Measurements from ENCODE around the gene KCNAB1.

Gene KCNAB1

DNA sequence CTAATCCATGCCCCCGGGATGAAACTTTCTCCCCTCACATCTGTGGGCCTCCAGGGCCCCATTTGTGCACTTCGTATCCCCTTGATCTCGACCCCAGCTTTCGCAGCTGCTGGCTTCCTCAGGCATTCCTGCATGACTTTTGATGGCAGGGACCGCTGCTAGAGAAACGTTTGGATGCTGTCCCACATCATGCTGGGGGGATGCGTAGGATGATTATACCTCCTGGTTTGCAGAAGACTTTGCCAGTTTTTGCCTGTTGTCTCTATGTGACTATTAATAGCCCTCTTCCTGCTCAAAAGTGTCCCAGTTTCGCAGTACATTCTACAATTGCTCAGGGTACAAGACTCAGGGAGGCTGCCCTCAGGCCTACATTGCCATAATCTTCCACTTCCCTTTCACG, 10.4 kb upstream of the KCNAB1 start:
- no peak for DNase-seq (ENCODE audit: low read depth, low spot score)
- TF ChIP-seq, protein P1, sequence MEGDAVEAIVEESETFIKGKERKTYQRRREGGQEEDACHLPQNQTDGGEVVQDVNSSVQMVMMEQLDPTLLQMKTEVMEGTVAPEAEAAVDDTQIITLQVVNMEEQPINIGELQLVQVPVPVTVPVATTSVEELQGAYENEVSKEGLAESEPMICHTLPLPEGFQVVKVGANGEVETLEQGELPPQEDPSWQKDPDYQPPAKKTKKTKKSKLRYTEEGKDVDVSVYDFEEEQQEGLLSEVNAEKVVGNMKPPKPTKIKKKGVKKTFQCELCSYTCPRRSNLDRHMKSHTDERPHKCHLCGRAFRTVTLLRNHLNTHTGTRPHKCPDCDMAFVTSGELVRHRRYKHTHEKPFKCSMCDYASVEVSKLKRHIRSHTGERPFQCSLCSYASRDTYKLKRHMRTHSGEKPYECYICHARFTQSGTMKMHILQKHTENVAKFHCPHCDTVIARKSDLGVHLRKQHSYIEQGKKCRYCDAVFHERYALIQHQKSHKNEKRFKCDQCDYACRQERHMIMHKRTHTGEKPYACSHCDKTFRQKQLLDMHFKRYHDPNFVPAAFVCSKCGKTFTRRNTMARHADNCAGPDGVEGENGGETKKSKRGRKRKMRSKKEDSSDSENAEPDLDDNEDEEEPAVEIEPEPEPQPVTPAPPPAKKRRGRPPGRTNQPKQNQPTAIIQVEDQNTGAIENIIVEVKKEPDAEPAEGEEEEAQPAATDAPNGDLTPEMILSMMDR (IDR thresholded peaks at IDR 0.05; ENCODE audit: low read depth, low read length) = no peak
- in situ Hi-C loops (cut with HindIII; ENCODE audit: low sequenced_read_pairs) = no loop called here
- no peak overlapping the region for H3K4me3 ChIP-seq (ENCODE audit: low read depth, low read length)

DNA sequence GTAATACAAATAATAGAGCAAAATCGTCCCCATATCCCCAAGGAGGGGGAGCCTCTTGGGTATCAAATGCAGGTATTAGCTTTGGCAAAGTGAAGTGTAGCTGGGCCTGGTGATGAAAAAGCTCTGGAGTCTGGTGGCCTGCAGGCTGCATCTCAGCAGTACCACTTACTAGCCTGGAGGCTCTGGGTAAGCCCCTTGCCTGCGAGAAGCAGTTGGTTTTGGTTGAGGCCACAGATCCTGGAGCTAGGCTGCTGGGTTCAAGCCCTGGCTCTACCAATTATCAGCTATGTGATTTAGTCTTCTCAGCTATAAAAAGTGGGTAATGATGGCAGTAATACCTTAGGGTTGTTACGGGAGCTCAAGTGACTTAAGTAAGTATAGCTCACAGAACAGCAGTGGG, 6.1 kb downstream of the KCNAB1 start:
- no peak for DNase-seq (ENCODE audit: low read depth, low spot score)
- TF ChIP-seq, protein P1 (IDR thresholded peaks at IDR 0.05; ENCODE audit: low read depth, low read length) = no peak
- H3K4me3 ChIP-seq (ENCODE audit: low read depth, low read length) = no peak overlapping the region
- in situ Hi-C loops (cut with HindIII; ENCODE audit: low sequenced_read_pairs) = no loop called here

DNA sequence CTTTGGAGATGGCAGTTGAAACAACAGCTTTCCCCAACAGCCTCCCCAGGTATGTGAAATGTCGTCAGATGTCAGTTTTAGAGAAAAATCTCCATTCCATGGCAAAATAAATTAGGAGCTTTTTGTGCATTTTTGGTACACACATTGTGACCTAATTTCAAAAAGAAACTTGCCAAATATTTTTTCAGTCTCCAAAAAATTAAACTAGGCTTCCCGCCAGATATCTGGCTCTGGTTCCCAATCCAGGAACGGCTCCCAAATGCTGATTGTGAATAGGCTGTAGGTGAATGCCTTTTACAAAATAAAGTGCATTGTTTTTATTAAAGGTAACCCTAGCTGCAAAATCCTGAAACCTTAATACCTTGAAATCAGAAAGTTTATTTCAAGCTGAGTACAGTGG, 10.9 kb downstream of the KCNAB1 start:
- no peak for DNase-seq (ENCODE audit: low read depth, low spot score)

DNA sequence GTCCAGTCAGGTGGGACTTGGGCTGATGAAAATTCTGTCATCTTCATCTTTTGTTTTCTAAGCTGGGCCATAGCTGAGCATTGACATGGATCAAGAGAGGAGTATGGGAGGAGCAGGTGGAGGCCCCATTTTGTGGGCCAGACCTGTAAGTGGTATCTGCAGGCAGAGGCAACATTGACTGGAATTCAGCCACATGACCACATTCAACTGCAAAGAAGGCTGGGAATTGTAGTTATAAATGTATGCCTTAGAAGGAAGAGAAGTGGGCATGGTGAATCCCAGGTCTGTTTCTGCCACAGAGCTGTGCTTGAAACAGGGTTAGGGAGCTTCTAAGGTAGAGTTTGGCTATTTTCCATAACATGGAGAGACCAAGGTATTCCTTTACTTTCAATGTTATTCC, 11.4 kb downstream of the KCNAB1 start:
- TF ChIP-seq, protein P1 (IDR thresholded peaks at IDR 0.05; ENCODE audit: low read depth, low read length) = no peak
- in situ Hi-C loops (cut with HindIII; ENCODE audit: low sequenced_read_pairs) = no loop called here
- H3K4me3 ChIP-seq (ENCODE audit: low read depth, low read length) = no peak overlapping the region
- DNase-seq (ENCODE audit: low read depth, low spot score) = no peak

More for the DNA sequence above, 10.9 kb downstream of the KCNAB1 start:
- TF ChIP-seq, protein P1 (IDR thresholded peaks at IDR 0.05; ENCODE audit: low read depth, low read length) = no peak
- H3K4me3 ChIP-seq (ENCODE audit: low read depth, low read length) = no peak overlapping the region
- in situ Hi-C loops (cut with HindIII; ENCODE audit: low sequenced_read_pairs) = no loop called here

DNA sequence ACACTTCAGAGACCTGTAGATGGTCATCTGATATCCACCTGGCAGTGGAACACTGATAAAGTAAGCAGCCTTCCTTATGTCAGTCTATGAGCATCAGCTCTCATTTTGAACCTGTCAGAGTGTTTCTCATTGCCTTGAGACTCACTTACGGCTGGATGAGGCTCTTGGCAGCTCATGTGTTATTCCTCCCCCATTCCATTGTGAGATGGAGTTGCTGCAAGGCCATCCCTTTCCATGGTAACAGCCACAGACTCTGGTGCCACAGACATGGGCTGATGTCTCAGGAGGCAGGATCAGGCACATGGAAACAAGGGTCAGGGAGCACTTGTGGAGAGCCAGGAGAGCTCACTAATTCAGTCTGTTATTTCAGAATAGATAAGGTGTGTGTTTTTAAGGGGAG, 11.9 kb downstream of the KCNAB1 start:
- DNase-seq (ENCODE audit: low read depth, low spot score) = no peak
- TF ChIP-seq, protein P1 (IDR thresholded peaks at IDR 0.05; ENCODE audit: low read depth, low read length) = no peak
- in situ Hi-C loops (cut with HindIII; ENCODE audit: low sequenced_read_pairs) = no loop called here
- no peak overlapping the region for H3K4me3 ChIP-seq (ENCODE audit: low read depth, low read length)

DNA sequence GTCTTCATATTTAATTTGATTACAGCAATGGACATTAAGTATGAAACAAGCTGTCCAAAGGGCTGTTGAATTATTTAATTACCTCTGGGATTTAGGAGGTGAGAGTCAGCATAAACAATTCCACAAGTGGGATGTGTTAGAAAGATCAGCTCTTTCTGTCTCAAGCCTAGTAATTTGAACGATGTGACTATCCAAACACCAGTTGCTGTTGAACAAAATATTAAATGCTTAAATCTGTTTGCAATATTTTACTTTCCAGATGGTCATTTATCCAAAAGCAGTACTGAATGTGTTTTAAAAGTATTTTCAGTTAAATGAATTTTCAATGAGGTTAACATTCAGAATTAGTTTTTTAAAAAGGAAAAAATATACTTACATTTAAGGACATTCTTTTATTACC, 12.7 kb downstream of the KCNAB1 start:
- TF ChIP-seq, protein P1 (IDR thresholded peaks at IDR 0.05; ENCODE audit: low read depth, low read length) = no peak
- in situ Hi-C loops (cut with HindIII; ENCODE audit: low sequenced_read_pairs) = no loop called here
- no peak for DNase-seq (ENCODE audit: low read depth, low spot score)
- H3K4me3 ChIP-seq (ENCODE audit: low read depth, low read length) = no peak overlapping the region
